NCI-H187 (cell line): ENCODE results near the gene SIGMAR1.
"Not testable (repeated sequence)": the region's sequence is repeated elsewhere in the genome, so short reads cannot be mapped to it uniquely, and the experiment has no call there.

ENCODE experiments used
- DNase-seq, 2 experiments: peaks; one replicate each; lab custom pipeline; 2025; lab: John Stamatoyannopoulos, UW

Gene SIGMAR1

GRCh38 chr9:34654323-34655051 is 16.9 kb upstream of the SIGMAR1 start:
- no peak for DNase-seq

- DNase-seq = no peak
These were observed 15.8 kb upstream of the SIGMAR1 start for GRCh38 chr9:34653151-34654072.

- no peak for DNase-seq
These were observed 15.0 kb upstream of the SIGMAR1 start for GRCh38 chr9:34652602-34653000.

- DNase-seq = no peak
These were observed 14.5 kb upstream of the SIGMAR1 start, which contains the start of gene IL11RA for GRCh38 chr9:34651876-34652601. Gene IL11RA (plus strand): TSS chr9:34652185. CDS start chr9:34655218, 3,033 bp downstream.

GRCh38 chr9:34651321-34651720 is 13.7 kb upstream of the SIGMAR1 start:
- no peak for DNase-seq

GRCh38 chr9:34650816-34651215 is 13.2 kb upstream of the SIGMAR1 start:
- DNase-seq = no peak

- no peak for DNase-seq
These were observed 11.1 kb upstream of the SIGMAR1 start for GRCh38 chr9:34648673-34649072.

GRCh38 chr9:34647651-34648050 is 10.1 kb upstream of the SIGMAR1 start:
- DNase-seq = no peak

GRCh38 chr9:34647084-34647403 is 9.5 kb upstream of the SIGMAR1 start:
- DNase-seq = no peak

- peak; percentile 76 to 84 for DNase-seq
These were observed 8.9 kb upstream of the SIGMAR1 start, which contains the start of gene GALT for GRCh38 chr9:34646211-34647083. Gene GALT (plus strand): TSS chr9:34646675. CDS start chr9:34646705, 30 bp downstream.

GRCh38 chr9:34644766-34645314 is 7.3 kb upstream of the SIGMAR1 start:
- DNase-seq = no peak

GRCh38 chr9:34642679-34643078 is 5.1 kb upstream of the SIGMAR1 start:
- no peak for DNase-seq

- DNase-seq = not testable (repeated sequence)
These were observed 1.7 kb upstream of the SIGMAR1 start for GRCh38 chr9:34639322-34639721.

GRCh38 chr9:34638138-34638445 is 505 bp upstream of the SIGMAR1 start:
- no peak for DNase-seq

GRCh38 chr9:34636791-34637355 is 714 bp downstream of the SIGMAR1 start:
- DNase-seq = no peak

- no peak for DNase-seq
These were observed 2.0 kb downstream of the SIGMAR1 start for GRCh38 chr9:34635556-34635955.

GRCh38 chr9:34634551-34635248 is 2.9 kb downstream of the SIGMAR1 start:
- DNase-seq = no peak

GRCh38 chr9:34633851-34634550 is 3.6 kb downstream of the SIGMAR1 start:
- no peak for DNase-seq

- no peak for DNase-seq
These were observed 4.4 kb downstream of the SIGMAR1 start for GRCh38 chr9:34633166-34633565.
